ENCODE results near the gene KLHL1. TPM values are rescaled to one million over a fixed set of nuclear protein-coding genes. Genes with fewer than 3 reads are reported as not detected.
"Not testable (repeated sequence)": the region's sequence is repeated elsewhere in the genome, so short reads cannot be mapped to it uniquely, and the experiment has no call there.

KLHL1 gene
- total RNA-seq, result not detected

GRCh38 chr13:70108356-70109105 lies at the start of gene KLHL1:
KLHL1 (minus strand) TSS chr13:70108452; CDS start chr13:70107699, 753 bp downstream.
- peaks cover 2% of the 10 kb centered on the region for H3K27me3 Mint-ChIP-seq
- H3K36me3 Mint-ChIP-seq, result no peaks in the 10 kb centered on the region
- POLR2A ChIA-PET, result no interaction called here
- CTCF ChIA-PET, result no interaction called here
- peaks cover 9% of the 10 kb centered on the region for H3K9me3 Mint-ChIP-seq
- H3K27ac Mint-ChIP-seq, result no peak within 1 kb of the TSS
- no peak for DNase-seq
- no peaks in the 10 kb centered on the region for H3K4me1 Mint-ChIP-seq (ENCODE audit: low read depth)
- intact Hi-C loops (cut with micrococcal nuclease), result no loop called here
- no peak within 1 kb of the TSS for H3K4me3 Mint-ChIP-seq

DNA sequence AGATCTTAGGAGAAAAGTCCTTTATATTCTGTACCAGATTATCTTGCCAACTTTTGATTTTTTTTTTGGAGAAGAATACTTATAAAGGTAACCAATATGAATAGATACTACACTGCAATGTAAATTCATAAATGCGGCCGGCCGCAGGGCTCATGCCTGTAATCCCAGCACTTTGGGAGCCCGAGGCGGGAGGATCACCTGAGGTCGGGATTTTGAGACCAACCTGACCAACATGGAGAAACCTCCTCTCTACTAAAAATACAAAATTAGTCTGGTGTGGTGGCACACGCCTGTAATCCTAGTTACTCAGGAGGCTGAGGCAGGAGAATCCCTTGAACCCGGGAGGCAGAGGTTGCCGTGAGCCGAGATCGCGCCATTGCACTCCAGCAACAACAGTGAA lies 34.4 kb upstream of the KLHL1 start:
- H3K27ac Mint-ChIP-seq; H3K36me3 Mint-ChIP-seq; H3K27me3 Mint-ChIP-seq; H3K4me3 Mint-ChIP-seq; DNase-seq; H3K4me1 Mint-ChIP-seq (ENCODE audit: low read depth); intact Hi-C loops (cut with micrococcal nuclease); H3K9me3 Mint-ChIP-seq; CTCF ChIA-PET; POLR2A ChIA-PET: not testable (repeated sequence)

DNA sequence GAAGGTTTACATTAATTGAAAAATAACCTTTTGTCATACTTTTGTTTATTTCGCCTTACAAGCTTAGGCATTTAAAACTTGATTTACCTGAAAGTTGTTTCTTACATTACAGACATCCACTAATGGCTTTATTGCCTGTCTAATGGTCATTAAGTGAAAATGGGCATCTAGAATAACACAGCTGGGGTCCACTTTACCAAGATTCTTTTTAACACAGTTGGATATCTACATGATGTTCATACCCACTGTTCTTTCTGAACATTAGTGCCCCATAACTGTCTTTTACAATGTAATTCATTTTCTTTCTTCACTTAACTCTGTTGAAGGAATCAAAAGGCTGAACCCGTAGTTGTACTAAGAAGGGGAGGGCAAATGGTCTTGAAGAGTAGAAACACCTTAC lies 19.8 kb upstream of the KLHL1 start:
- no peak overlapping the region for H3K4me3 Mint-ChIP-seq

GRCh38 chr13:70125693-70126092 lies 17.4 kb upstream of the KLHL1 start:
- H3K4me3 Mint-ChIP-seq, result no peak overlapping the region
- CTCF ChIA-PET, result no interaction called here
- H3K27ac Mint-ChIP-seq, result no peak overlapping the region
- H3K4me1 Mint-ChIP-seq (ENCODE audit: low read depth), result no peaks in the 10 kb centered on the region
- H3K36me3 Mint-ChIP-seq, result no peaks in the 10 kb centered on the region
- peaks cover 2% of the 10 kb centered on the region for H3K9me3 Mint-ChIP-seq
- H3K27me3 Mint-ChIP-seq, result no peaks in the 10 kb centered on the region
- DNase-seq, result no peak
- POLR2A ChIA-PET, result no interaction called here
- intact Hi-C loops (cut with micrococcal nuclease), result no loop called here

More for the DNA sequence above, 19.8 kb upstream of the KLHL1 start:
- ChIA-PET CTCF (no interaction called here), POLR2A (no interaction called here)
- H3K9me3 Mint-ChIP-seq, result no peaks in the 10 kb centered on the region
- no peaks in the 10 kb centered on the region for H3K27me3 Mint-ChIP-seq
- H3K27ac Mint-ChIP-seq, result no peak overlapping the region
- intact Hi-C loops (cut with micrococcal nuclease), result no loop called here
- H3K4me1 Mint-ChIP-seq (ENCODE audit: low read depth), result no peaks in the 10 kb centered on the region
- no peaks in the 10 kb centered on the region for H3K36me3 Mint-ChIP-seq
- no peak for DNase-seq

GRCh38 chr13:70117338-70117905 lies 9.2 kb upstream of the KLHL1 start:
- no peak for DNase-seq
- no peak overlapping the region for H3K27ac Mint-ChIP-seq
- POLR2A ChIA-PET, result no interaction called here
- H3K9me3 Mint-ChIP-seq, result peaks cover 4% of the 10 kb centered on the region
- CTCF ChIA-PET, result no interaction called here
- intact Hi-C loops (cut with micrococcal nuclease), result no loop called here
- H3K36me3 Mint-ChIP-seq, result no peaks in the 10 kb centered on the region
- H3K4me1 Mint-ChIP-seq (ENCODE audit: low read depth), result no peaks in the 10 kb centered on the region
- no peaks in the 10 kb centered on the region for H3K27me3 Mint-ChIP-seq
- H3K4me3 Mint-ChIP-seq, result no peak overlapping the region

DNA sequence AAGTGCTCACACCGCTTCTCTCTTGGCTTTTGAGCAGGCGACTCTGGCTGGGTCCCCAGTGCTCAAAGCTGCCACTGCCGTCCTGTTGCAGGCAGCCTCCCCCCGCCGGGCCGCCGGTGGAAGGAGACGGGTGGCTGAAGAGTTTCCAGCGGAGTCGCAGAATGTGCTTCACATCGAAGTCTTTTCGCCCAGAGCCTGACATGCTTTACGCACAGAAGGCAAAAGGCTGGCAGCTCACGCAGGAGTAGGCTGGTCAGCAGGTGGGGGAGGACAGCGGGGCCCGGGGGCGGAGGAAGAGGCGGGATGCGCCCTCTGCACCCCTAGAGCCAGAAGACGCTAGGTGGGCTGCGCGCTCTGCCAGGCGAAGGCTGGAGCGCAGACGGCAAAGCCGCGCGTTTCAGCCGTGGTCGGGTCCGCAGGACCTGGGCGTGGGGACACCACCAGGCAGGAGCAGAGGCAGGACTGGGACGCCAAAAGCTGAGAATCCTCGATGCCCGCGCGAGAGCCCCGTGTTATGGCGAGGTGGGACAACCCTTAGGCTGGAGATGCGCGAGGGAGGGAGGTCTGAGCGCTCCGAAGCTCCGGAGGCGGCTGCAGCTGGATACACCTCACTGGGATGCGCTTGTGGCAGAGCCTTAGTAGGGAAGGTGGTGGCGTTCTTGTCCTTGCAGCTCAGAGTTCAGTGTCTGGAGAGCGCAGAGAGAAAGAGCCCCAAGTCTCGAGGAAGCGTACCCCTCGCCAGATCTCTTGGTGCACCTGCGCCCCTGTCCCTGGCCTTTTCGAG lies 562 bp downstream of the KLHL1 start, which contains the start of gene ATXN8OS:
Gene ATXN8OS (plus strand): TSS at position 329 of the 784 bp plus-strand sequence.
- ChIA-PET POLR2A (no interaction called here), CTCF (no interaction called here)
- Mint-ChIP-seq H3K36me3 (no peaks in the 10 kb centered on the region), H3K27ac (no peak within 1 kb of the TSS), H3K4me3 (no peak within 1 kb of the TSS), H3K9me3 (peaks cover 9% of the 10 kb centered on the region), H3K27me3 (peaks cover 2% of the 10 kb centered on the region), H3K4me1 (ENCODE audit: low read depth) (no peaks in the 10 kb centered on the region)
- intact Hi-C loops (cut with micrococcal nuclease), result no loop called here
- no peak for DNase-seq

GRCh38 chr13:70107125-70107497 lies 1.1 kb downstream of the KLHL1 start:
- no peak overlapping the region for H3K27ac Mint-ChIP-seq
- intact Hi-C loops (cut with micrococcal nuclease), result no loop called here
- POLR2A ChIA-PET, result no interaction called here
- no peaks in the 10 kb centered on the region for H3K36me3 Mint-ChIP-seq
- H3K9me3 Mint-ChIP-seq, result peaks cover 9% of the 10 kb centered on the region
- no peaks in the 10 kb centered on the region for H3K4me1 Mint-ChIP-seq (ENCODE audit: low read depth)
- CTCF ChIA-PET, result no interaction called here
- peaks cover 2% of the 10 kb centered on the region for H3K27me3 Mint-ChIP-seq
- H3K4me3 Mint-ChIP-seq, result no peak overlapping the region
- no peak for DNase-seq

- H3K9me3 Mint-ChIP-seq, result peaks cover 4% of the 10 kb centered on the region
- no peak overlapping the region for H3K4me3 Mint-ChIP-seq
- H3K4me1 Mint-ChIP-seq (ENCODE audit: low read depth), result no peaks in the 10 kb centered on the region
- intact Hi-C loops (cut with micrococcal nuclease), result no loop called here
- H3K27ac Mint-ChIP-seq, result no peak overlapping the region
- ChIA-PET POLR2A (no interaction called here), CTCF (no interaction called here)
- no peak for DNase-seq
- H3K27me3 Mint-ChIP-seq, result peaks cover 2% of the 10 kb centered on the region
- no peaks in the 10 kb centered on the region for H3K36me3 Mint-ChIP-seq
These were observed 3.8 kb downstream of the KLHL1 start for GRCh38 chr13:70104481-70104880.

GRCh38 chr13:70098669-70099068 lies 9.6 kb downstream of the KLHL1 start:
- POLR2A ChIA-PET, result no interaction called here
- CTCF ChIA-PET, result interaction anchor here (1.1 kb wide), 1 partner anchor 10 kb away, joined by 4 read pairs; no protein-coding TSS in a partner anchor
- no peaks in the 10 kb centered on the region for H3K36me3 Mint-ChIP-seq
- no peaks in the 10 kb centered on the region for H3K9me3 Mint-ChIP-seq
- H3K4me1 Mint-ChIP-seq (ENCODE audit: low read depth), result no peaks in the 10 kb centered on the region
- H3K27ac Mint-ChIP-seq, result no peak overlapping the region
- intact Hi-C loops (cut with micrococcal nuclease), result no loop called here
- no peaks in the 10 kb centered on the region for H3K27me3 Mint-ChIP-seq
- H3K4me3 Mint-ChIP-seq, result no peak overlapping the region
- DNase-seq, result no peak

GRCh38 chr13:70090036-70090723 lies 18.1 kb downstream of the KLHL1 start:
- intact Hi-C loops (cut with micrococcal nuclease), result no loop called here
- no peaks in the 10 kb centered on the region for H3K36me3 Mint-ChIP-seq
- ChIA-PET CTCF (interaction anchor here (1.2 kb wide), 1 partner anchor 32 kb away, joined by 3 read pairs; no protein-coding TSS in a partner anchor), POLR2A (no interaction called here)
- DNase-seq, result no peak
- no peaks in the 10 kb centered on the region for H3K27me3 Mint-ChIP-seq
- peaks cover 7% of the 10 kb centered on the region for H3K9me3 Mint-ChIP-seq
- no peaks in the 10 kb centered on the region for H3K4me1 Mint-ChIP-seq (ENCODE audit: low read depth)
- no peak overlapping the region for H3K4me3 Mint-ChIP-seq
- H3K27ac Mint-ChIP-seq, result no peak overlapping the region

DNA sequence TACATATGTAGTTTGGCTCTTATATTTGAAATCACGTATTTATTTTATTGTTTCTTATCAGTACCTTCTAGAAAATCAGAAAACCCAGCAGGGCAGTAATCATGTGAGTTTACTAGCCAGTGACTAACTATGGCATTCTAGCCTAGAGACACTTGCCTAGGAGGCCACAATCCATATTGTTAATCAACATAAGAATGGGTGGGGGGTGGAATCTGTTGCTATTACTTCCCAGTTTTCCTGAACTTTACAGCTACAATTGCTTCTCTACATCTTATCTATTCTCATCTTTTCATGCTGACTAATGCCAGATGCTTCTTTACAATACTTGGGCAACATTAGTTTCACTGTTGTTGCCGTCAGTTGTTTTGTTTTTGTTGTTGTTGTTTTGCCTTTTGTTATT lies 19.3 kb downstream of the KLHL1 start:
- DNase-seq, result no peak
- H3K9me3 Mint-ChIP-seq, result peaks cover 9% of the 10 kb centered on the region
- ChIA-PET POLR2A (no interaction called here), CTCF (interaction anchor here (1.6 kb wide), 1 partner anchor 9 kb away, joined by 4 read pairs; no protein-coding TSS in a partner anchor)
- H3K4me3 Mint-ChIP-seq, result no peak overlapping the region
- no peaks in the 10 kb centered on the region for H3K4me1 Mint-ChIP-seq (ENCODE audit: low read depth)
- no peak overlapping the region for H3K27ac Mint-ChIP-seq
- H3K27me3 Mint-ChIP-seq, result no peaks in the 10 kb centered on the region
- intact Hi-C loops (cut with micrococcal nuclease), result no loop called here
- H3K36me3 Mint-ChIP-seq, result no peaks in the 10 kb centered on the region

- no peak overlapping the region for H3K4me3 Mint-ChIP-seq
- H3K27ac Mint-ChIP-seq, result no peak overlapping the region
- POLR2A ChIA-PET, result no interaction called here
- H3K27me3 Mint-ChIP-seq, result no peaks in the 10 kb centered on the region
- peaks cover 9% of the 10 kb centered on the region for H3K9me3 Mint-ChIP-seq
- no peaks in the 10 kb centered on the region for H3K36me3 Mint-ChIP-seq
- CTCF ChIA-PET, result no interaction called here
- no peak for DNase-seq
- no peaks in the 10 kb centered on the region for H3K4me1 Mint-ChIP-seq (ENCODE audit: low read depth)
- intact Hi-C loops (cut with micrococcal nuclease), result no loop called here
These were observed 21.0 kb downstream of the KLHL1 start for GRCh38 chr13:70087247-70087646.

Measured in activated CD4-positive, alpha-beta memory T cell treated with anti-CD3 and anti-CD28 coated beads for 36 hours (primary cell).